ENCODE measurements around the gene MTUS2.

DNA sequence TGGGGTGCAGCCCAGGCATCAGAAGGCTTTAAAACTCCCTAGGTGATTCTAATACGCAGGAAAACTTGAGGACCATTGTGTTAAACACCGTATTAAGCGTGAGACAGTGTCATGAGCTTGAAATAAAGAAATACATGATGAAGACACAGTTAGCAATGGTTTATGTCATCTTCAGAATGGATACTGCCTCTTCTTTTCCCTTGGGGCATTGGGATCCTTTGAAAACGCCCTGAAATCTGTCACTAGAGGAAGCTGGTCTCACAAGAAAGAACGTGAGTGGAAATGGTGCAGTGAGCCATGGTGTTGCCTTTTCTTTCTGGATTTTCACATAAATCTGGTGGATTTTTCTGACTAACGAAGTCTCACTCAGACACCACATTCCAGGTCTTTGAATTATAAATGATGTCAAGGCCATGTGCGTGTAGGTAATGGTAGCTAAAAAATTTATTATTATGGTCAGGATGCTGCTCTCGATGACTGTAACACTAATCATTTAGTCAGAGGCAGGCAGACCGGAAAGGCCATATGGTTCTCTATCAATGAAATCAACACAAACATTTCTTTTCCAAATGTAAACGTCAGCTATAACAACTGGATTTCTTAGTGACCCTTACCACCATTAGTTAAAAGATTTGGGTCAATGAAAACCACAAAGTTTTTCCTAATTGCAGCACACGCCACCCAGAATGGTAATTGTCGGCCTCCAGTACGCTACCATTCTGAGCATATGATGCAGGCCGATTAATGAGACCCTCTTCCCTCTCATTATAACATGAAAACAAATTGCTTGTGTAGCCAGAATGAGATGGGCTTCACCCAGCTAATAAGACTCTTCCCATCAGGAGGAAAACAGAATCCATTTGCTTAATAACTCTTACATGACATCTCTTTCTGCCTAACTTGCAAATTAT is 669.8 kb downstream of the MTUS2 start:
- TF ChIP-seq, protein P1, sequence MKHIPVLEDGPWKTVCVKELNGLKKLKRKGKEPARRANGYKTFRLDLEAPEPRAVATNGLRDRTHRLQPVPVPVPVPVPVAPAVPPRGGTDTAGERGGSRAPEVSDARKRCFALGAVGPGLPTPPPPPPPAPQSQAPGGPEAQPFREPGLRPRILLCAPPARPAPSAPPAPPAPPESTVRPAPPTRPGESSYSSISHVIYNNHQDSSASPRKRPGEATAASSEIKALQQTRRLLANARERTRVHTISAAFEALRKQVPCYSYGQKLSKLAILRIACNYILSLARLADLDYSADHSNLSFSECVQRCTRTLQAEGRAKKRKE (CRISPR knock-in tag; IDR thresholded peaks at IDR 0.05; ENCODE audit: low read depth), result no peak
- TF ChIP-seq, protein P2, sequence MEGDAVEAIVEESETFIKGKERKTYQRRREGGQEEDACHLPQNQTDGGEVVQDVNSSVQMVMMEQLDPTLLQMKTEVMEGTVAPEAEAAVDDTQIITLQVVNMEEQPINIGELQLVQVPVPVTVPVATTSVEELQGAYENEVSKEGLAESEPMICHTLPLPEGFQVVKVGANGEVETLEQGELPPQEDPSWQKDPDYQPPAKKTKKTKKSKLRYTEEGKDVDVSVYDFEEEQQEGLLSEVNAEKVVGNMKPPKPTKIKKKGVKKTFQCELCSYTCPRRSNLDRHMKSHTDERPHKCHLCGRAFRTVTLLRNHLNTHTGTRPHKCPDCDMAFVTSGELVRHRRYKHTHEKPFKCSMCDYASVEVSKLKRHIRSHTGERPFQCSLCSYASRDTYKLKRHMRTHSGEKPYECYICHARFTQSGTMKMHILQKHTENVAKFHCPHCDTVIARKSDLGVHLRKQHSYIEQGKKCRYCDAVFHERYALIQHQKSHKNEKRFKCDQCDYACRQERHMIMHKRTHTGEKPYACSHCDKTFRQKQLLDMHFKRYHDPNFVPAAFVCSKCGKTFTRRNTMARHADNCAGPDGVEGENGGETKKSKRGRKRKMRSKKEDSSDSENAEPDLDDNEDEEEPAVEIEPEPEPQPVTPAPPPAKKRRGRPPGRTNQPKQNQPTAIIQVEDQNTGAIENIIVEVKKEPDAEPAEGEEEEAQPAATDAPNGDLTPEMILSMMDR (IDR thresholded peaks at IDR 0.05), result no peak
- TF ChIP-seq, protein P3, sequence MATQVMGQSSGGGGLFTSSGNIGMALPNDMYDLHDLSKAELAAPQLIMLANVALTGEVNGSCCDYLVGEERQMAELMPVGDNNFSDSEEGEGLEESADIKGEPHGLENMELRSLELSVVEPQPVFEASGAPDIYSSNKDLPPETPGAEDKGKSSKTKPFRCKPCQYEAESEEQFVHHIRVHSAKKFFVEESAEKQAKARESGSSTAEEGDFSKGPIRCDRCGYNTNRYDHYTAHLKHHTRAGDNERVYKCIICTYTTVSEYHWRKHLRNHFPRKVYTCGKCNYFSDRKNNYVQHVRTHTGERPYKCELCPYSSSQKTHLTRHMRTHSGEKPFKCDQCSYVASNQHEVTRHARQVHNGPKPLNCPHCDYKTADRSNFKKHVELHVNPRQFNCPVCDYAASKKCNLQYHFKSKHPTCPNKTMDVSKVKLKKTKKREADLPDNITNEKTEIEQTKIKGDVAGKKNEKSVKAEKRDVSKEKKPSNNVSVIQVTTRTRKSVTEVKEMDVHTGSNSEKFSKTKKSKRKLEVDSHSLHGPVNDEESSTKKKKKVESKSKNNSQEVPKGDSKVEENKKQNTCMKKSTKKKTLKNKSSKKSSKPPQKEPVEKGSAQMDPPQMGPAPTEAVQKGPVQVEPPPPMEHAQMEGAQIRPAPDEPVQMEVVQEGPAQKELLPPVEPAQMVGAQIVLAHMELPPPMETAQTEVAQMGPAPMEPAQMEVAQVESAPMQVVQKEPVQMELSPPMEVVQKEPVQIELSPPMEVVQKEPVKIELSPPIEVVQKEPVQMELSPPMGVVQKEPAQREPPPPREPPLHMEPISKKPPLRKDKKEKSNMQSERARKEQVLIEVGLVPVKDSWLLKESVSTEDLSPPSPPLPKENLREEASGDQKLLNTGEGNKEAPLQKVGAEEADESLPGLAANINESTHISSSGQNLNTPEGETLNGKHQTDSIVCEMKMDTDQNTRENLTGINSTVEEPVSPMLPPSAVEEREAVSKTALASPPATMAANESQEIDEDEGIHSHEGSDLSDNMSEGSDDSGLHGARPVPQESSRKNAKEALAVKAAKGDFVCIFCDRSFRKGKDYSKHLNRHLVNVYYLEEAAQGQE (IDR thresholded peaks at IDR 0.05), result no peak
- TF ChIP-seq RCOR1 (IDR thresholded peaks at IDR 0.05; ENCODE audit: low read depth, low read length), result no peak
- TF ChIP-seq RAD21 (conservative IDR thresholded peaks at IDR 0.05 in 1 of 2, IDR thresholded peaks at IDR 0.05 in 1 of 2), result no peak
- TF ChIP-seq PHF8 (IDR thresholded peaks at IDR 0.05; ENCODE audit: borderline replicate concordance, low read depth), result no peak
- TF ChIP-seq RARB (CRISPR knock-in tag; IDR thresholded peaks at IDR 0.05), result no peak
- no peak for TF ChIP-seq EP300 (IDR thresholded peaks at IDR 0.05)
- TF ChIP-seq NPAS2 (CRISPR knock-in tag; IDR thresholded peaks at IDR 0.05; ENCODE audit: borderline replicate concordance), result no peak
- TF ChIP-seq, protein P4, sequence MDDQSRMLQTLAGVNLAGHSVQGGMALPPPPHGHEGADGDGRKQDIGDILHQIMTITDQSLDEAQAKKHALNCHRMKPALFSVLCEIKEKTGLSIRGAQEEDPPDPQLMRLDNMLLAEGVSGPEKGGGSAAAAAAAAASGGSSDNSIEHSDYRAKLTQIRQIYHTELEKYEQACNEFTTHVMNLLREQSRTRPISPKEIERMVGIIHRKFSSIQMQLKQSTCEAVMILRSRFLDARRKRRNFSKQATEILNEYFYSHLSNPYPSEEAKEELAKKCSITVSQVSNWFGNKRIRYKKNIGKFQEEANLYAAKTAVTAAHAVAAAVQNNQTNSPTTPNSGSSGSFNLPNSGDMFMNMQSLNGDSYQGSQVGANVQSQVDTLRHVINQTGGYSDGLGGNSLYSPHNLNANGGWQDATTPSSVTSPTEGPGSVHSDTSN (IDR thresholded peaks at IDR 0.05), result no peak
